LNCaP clone FGC (cell line): Measurements from ENCODE around the gene BABAM2.

Experiments used
- DNase-seq: peaks from one replicate; pipeline ENCODE4 v3.0.0-alpha.2; 2011; ENCODE audit warnings: low read depth
- H3K4me3 ChIP-seq: 2 replicates; pipeline ENCODE4 v1.5.1; 2011; ENCODE audit warnings: mild to moderate bottlenecking, low read depth, low read length, control low read depth
- CTCF ChIP-seq: IDR thresholded peaks from 2 replicates; pipeline ENCODE4 v1.5.1; 2012; ENCODE audit warnings: mild to moderate bottlenecking; ENCODE audit not compliant: control insufficient read depth, insufficient read depth; ENCODE audit errors: extremely low read depth

Gene BABAM2

GRCh38 chr2:28055325-28055970 is 164.9 kb downstream of the BABAM2 start:
- H3K4me3 ChIP-seq = no peak overlapping the region
- TF ChIP-seq CTCF = no peak
- no peak for DNase-seq

GRCh38 chr2:28058791-28059190 is 168.3 kb downstream of the BABAM2 start:
- DNase-seq = no peak
- no peak for TF ChIP-seq CTCF
- no peak overlapping the region for H3K4me3 ChIP-seq

- no peak for TF ChIP-seq CTCF
- no peak overlapping the region for H3K4me3 ChIP-seq
- DNase-seq = no peak
Observed at GRCh38 chr2:28062867-28063266, 172.3 kb downstream of the BABAM2 start.

GRCh38 chr2:28063492-28063962 is 173.0 kb downstream of the BABAM2 start:
- no peak overlapping the region for H3K4me3 ChIP-seq
- DNase-seq = no peak
- no peak for TF ChIP-seq CTCF

- H3K4me3 ChIP-seq = no peak overlapping the region
- DNase-seq = no peak
- TF ChIP-seq CTCF = no peak
Observed at GRCh38 chr2:28067602-28068001, 177.1 kb downstream of the BABAM2 start.

GRCh38 chr2:28068088-28068487 is 177.6 kb downstream of the BABAM2 start:
- no peak for TF ChIP-seq CTCF
- H3K4me3 ChIP-seq = no peak overlapping the region
- DNase-seq = no peak

GRCh38 chr2:28068527-28068926 is 178.0 kb downstream of the BABAM2 start:
- no peak for TF ChIP-seq CTCF
- H3K4me3 ChIP-seq = no peak overlapping the region
- DNase-seq = no peak
